GM21786 (cell line): ENCODE measurements around the gene VAPB.
"Not testable (repeated sequence)": the region's sequence is repeated elsewhere in the genome, so short reads cannot be mapped to it uniquely, and the experiment has no call there.

Source experiments
- ATAC-seq: cut with Tn5 transposase; IDR thresholded peaks from one replicate; pipeline ENCODE4 v1.9.1; 2021; ENCODE audit not compliant: unreplicated experiment

The VAPB gene

GRCh38 chr20:58406422-58407001 lies 17.5 kb downstream of the VAPB start:
- no peak for ATAC-seq

DNA sequence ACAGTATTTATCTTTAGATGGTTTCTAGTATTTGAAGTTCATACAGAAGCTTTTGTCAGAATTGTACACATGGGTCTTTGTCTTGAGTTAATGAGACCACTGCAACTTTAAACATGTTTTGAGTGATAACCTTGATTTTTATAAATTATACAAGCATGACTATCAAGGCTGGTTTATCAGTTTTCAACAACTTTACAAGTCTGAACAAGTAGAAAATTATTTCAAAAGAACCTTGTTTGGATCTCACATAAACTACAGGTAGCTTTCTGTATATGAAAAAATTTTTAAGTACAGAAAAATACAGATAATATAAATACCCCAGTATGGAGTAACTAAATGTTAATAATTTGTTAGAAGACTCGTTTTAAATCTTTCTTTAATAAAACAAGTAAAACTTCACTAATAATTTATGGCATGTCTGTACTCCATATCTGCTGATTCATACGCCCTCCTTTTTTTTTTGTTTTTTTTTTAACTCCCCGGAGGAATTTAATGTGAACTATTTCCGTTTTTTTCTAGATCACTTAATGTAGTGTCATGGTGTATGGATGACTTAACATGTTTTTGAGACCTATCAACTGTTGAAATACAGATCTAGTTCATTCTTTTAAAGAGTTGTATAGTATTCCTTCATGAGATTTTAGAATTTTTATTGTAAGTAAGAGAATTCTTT lies 18.3 kb downstream of the VAPB start:
- no peak for ATAC-seq

DNA sequence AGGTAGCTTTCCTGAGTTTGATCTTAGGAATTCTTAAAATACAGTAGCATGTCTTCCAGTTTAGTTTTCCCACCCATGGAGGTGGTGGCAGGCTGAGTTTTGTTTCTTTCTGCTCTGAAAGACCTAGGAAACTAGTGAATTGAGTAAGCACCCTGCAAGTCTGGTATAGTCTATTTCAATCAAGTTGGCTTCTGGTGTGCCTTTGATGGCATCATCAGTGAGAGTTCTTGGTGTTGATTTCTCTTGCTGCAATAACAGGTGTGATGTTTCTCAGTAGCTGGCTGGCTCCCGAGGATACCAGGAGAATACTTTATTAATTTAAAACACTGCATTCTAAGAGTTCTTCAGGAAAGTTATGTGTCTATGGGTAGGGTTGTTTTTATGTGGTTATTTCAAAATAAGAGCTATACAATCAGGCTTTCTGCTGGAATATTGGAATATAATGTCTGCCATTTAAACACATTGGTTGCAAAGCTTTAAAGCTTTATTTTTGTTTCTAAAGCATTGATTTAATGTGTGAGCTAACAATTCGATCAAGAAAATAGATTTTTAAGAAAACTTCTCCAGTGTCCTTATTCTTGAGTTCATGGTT lies 19.0 kb downstream of the VAPB start:
- no peak for ATAC-seq

GRCh38 chr20:58408603-58409246 lies 19.7 kb downstream of the VAPB start:
- peak; percentile 62 for ATAC-seq

DNA sequence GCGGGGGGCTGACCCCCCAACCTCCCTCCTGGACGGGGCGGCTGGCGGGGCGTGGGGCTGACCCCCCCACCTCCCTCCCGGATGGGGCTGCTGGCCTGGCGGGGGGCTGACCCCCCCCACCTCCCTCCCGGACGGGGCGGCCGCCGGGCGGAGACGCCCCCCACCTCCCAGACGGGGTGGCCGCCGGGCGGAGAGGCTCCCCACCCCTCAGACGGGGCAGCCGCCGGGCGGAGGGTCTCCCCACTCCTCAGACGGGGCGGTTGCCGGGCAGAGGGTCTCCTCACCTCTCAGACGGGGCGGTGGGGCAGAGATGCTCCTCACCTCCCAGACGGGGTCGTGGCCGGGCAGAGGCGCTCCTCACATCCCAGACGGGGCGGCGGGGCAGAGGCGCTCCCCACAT lies 25.2 kb downstream of the VAPB start:
- not testable (repeated sequence) for ATAC-seq

- ATAC-seq = not testable (repeated sequence)
Measured at GRCh38 chr20:58414786-58415185, 25.8 kb downstream of the VAPB start.

DNA sequence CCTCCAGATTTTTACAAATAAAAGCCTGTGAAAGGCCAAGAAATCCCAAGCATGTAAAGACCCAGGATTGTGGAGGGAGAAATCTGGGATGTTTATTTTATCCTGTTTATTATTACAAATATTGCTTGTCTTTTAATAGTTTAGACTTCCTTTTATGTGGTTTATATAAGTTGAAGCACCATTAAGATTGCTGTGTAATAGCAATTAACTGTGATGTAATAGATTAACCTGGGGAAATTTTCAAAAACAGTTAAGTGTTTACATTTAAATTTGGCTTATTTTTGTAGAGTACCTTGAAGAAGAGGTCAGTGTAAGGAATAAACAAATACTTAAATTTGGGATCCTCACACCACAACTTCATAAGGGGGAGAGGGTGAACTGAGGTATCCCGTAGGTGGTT lies 27.0 kb downstream of the VAPB start:
- no peak for ATAC-seq

GRCh38 chr20:58416835-58417234 lies 27.8 kb downstream of the VAPB start:
- no peak for ATAC-seq

DNA sequence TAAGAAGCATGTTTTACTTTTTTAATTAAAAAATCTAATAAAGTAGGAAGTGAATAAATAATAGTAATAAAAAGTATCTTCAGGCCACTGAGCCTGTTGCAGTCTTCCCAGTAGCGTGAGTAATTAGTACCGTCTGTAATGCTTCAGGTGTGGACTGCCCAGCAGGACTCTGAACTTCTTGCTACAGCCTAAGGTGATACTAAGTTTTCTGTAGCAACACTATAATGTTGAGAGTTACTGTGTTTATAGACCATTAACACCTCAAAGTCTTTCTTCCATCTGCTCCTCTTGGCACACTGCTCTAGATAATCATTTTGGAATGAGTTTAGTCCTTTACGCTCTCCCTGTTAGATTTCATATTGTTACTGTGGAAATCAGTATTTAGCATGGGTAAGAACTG lies 28.4 kb downstream of the VAPB start:
- ATAC-seq = no peak

DNA sequence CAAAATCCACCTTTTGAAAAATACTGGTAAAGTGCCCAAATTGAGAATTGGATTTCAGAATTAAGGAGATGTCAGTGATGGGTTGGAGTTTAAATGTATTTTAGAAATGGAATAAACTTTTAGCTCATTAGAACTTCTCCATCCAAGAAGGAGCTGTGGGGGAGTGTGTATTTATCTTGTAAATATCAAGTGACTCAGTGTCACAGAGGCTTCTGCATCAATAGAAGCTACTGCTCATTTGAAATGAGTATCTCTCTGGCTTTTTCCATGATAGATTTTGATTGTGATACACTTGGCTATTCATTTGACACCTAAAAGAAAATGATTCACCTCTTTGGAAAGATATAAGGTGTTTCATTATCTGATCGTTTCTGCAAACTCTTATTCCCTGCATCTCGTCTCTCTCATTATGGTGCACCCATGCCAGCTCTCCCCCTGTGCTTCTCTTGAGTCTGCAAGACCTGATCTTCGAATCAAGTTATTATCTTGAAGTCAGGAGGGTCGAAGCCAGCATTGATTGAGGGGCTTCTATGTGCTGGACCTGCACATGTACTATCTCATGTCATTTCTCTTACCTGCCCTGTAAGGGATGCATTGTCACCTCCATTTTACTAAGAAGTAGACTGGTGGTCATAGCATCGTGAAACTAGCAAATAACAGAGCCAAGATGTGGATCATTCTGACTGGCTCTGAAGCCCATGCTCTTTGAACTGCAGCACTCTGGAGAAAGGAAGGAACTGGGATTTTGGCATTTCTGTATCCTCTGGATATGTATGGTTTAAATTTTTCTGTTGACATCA lies 30.1 kb downstream of the VAPB start:
- no peak for ATAC-seq

- ATAC-seq = no peak
Measured at GRCh38 chr20:58420798-58421496, 31.9 kb downstream of the VAPB start.

- no peak for ATAC-seq
Measured at GRCh38 chr20:58421497-58421850, 32.4 kb downstream of the VAPB start.

GRCh38 chr20:58424218-58424969 lies 35.4 kb downstream of the VAPB start:
- ATAC-seq = no peak

GRCh38 chr20:58427571-58427970 lies 38.5 kb downstream of the VAPB start:
- not testable (repeated sequence) for ATAC-seq

DNA sequence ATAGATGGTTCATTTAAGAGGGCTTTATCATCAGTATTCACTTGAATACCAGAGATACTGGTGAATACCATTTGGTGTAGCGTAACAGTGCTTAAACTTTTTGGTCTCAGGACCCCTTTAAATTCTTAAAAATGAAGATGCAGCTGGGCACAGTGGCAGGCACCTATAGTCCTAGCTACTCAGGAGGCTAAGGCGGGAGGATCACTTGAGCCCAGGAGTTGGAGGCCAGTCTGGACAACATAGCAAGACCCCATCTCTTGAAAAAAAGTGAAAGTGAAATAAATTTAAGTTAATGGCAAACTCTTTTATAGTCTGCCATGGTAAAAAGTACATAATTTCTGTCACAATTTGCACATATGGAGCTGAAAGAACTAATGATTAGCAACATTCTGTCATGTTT lies 39.3 kb downstream of the VAPB start:
- no peak for ATAC-seq

DNA sequence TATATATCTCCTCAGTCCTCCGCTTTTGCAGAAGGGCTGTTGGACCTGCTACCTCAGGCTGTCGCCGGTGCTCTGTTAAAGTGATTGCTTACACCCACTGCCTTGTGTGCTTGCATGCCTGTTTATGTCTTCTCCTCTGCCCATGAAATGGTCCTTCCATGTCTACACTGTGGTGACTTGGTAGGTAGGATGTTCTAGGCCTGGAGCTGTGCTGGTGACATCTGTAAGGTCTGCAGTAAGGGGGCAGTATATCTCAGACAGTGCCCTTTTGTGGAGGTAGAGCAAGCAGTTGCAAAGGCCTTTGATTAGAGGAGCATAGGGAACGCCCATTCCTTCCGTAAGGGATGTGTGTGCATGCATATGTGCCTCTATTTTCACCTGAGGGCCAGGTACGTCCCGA lies 40.3 kb downstream of the VAPB start:
- ATAC-seq = no peak

GRCh38 chr20:58431134-58431533 lies 42.1 kb downstream of the VAPB start:
- no peak for ATAC-seq

- ATAC-seq = no peak
Measured at GRCh38 chr20:58432186-58432954, 43.3 kb downstream of the VAPB start.

GRCh38 chr20:58433029-58433647 lies 44.1 kb downstream of the VAPB start:
- no peak for ATAC-seq
